T follicular helper cell (primary cell): ENCODE results near the gene CCDC38.
"Not testable (repeated sequence)": the region's sequence is repeated elsewhere in the genome, so short reads cannot be mapped to it uniquely, and the experiment has no call there.

Experiments
- DNase-seq: peaks from one replicate; pipeline ENCODE4 v3.0.0-alpha.2; 2020; ENCODE audit warnings: low read depth

CCDC38 gene

GRCh38 chr12:95882873-95883272, 59.5 kb downstream of the CCDC38 start:
- no peak for DNase-seq

DNA sequence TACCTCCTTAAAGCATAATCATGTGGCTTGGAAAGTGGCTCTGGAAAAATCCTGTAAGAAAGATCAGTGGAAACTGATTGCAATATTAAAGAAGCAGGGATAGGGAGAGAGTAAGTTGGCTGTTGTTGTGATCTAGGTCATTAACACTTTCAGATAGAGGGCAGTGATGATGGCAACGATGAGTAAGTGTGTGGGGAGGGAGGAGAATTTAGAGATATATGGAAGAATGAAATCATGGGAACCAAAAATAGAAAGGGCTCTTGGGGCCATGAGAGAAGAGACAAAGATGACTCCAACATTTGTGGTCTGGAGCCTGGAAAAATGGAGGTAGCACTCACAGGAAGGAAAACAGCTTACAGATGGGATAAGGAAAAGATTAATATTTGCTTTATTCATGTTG, 60.3 kb downstream of the CCDC38 start:
- no peak for DNase-seq

GRCh38 chr12:95881331-95881955, 61.0 kb downstream of the CCDC38 start:
- no peak for DNase-seq

GRCh38 chr12:95880895-95881294, 61.5 kb downstream of the CCDC38 start:
- DNase-seq: no peak

DNA sequence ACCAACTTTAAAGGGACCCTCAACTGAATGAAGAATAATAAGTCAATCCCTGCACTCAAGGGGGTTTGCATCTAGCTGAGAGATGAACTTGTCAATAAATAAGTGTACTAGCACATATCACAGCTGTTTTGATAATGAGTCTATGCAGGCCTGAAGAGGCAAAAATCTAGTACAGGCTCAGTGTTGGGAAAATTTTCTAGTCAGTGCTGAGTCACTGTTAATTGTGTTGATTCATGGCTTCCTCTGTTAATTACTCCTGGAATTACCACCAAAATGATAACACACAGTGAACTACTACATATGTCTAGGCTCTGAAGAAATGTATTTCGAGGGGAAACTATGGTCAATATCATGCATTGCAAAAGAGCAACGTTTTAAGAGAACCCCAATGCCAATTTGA, 64.8 kb downstream of the CCDC38 start:
- no peak for DNase-seq

DNA sequence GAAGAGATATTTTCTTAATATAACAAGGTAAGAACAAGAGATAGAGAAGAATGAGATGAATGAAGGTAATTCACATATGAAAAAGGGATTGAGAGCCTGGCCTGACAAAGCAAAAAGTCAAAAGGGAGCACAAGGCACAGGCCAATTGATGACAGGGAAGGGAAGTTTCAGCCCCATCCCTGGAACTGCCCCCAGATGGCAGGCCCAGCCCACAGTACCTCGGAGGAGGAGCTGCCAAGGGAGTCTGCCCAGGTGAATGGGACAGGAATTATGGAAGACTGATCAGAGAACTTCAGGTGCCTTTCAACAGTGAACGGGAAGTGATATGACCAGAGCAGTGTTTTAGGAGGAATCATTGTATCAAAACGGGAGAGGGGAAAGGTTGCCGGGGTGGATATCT, 68.0 kb downstream of the CCDC38 start:
- no peak for DNase-seq

- no peak for DNase-seq
Observed at GRCh38 chr12:95870897-95871296, 71.5 kb downstream of the CCDC38 start.

DNA sequence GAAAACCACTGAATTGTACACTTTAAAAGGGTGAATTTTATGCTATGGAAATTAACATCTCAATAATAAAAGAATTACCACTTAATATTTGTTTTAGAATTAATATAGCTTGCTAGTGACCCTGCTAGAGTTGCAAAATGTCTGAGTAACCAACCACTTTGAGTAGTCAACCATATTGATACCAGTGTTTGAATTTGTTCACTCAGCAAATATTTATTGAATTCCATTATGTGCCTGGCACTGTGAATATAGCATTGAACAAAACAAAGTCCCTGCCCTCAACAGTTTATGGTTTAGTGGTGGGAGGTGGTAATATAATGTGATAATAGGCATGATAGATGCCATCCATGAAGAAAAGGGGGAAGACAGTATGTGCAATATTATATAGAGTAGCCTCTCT, 79.1 kb downstream of the CCDC38 start:
- no peak for DNase-seq

DNA sequence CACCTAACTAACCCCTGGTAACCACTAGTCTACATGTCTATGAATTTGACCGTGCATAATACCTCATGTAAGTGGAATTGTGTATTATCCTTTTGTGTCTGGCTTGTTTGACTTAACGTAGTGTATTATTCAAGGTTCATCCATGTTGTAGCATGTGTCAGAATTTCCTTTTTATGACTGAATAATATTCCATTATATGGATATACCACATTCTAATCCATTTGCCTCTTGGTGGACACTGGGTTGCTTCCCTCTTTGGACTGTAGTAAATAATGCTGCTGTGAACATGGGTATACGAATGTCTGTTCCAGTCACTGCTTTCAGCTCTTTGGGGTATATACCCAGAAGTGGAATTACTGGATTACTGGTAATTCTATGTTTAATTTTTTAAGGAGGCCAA, 80.4 kb downstream of the CCDC38 start:
- DNase-seq: no peak

GRCh38 chr12:95859947-95860850, 82.2 kb downstream of the CCDC38 start:
- no peak for DNase-seq

GRCh38 chr12:95859344-95859816, 83.0 kb downstream of the CCDC38 start:
- no peak for DNase-seq

- DNase-seq: peak; percentile 90
Observed at GRCh38 chr12:95858451-95859343, 83.7 kb downstream of the CCDC38 start, which contains the start of gene SNRPF. Gene SNRPF (plus strand): TSS chr12:95858952. CDS start chr12:95859074, 122 bp downstream.

GRCh38 chr12:95857799-95858198, 84.6 kb downstream of the CCDC38 start:
- DNase-seq: no peak

DNA sequence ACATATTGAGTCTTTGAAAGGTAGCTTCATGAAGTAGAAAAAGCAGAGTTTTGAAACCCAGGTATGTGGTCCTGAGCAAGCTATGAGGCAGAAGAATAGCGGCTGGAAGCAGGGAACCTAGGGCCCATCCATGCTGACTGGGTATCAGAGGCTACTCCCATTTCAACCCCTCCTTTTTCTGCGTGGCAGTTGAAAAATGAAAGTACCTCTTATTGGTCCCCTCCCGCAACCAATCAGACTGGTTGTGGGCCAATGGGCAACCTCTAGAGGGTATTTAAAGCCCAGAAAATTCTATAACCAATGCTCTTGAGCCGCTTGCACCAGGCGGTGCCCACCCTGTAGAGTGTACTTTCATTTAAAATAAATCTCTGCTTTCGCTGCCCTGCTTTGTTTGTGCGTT, 85.3 kb downstream of the CCDC38 start:
- no peak for DNase-seq

DNA sequence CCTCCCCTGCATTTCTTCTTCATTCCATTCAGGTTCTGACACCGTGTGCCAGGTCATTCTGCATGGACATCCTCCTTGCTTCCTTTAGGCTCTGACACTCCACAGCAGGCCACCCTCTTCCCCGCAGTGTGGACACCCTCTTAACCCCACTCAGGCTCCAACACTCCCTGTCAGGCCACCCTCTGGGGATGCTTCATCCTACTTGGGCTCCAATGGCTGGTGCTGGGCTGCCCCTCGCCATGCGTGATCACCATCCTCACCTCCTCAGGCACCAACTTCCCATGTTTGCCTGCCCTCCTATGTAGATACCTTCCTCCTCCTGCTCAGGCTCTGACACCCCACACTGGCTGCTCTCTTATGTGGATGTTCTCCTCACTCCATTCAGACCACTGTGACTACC, 90.3 kb downstream of the CCDC38 start:
- no peak for DNase-seq

DNA sequence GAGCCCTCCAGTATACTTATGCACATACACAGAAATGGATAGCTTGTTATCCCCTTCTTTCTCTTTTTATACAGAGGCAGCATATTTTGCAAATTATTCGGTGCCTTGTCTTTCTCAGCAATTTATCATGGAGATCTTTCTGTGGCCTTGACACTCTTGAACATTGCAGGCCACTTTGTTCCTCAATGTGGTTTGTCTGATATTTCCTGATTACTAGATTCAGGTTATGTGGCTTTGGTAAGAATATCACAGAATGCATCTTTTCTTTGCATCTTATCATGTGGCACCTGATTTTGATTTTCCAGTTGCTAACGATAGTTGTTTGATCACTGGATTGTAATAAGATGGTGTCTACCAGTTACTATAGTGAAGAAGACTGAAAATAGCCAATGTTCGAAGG, 90.8 kb downstream of the CCDC38 start:
- DNase-seq: no peak

GRCh38 chr12:95848575-95849388, 93.6 kb downstream of the CCDC38 start:
- DNase-seq: no peak

- DNase-seq: not testable (repeated sequence)
Observed at GRCh38 chr12:95842426-95842825, 100.0 kb downstream of the CCDC38 start.

- DNase-seq: no peak
Observed at GRCh38 chr12:95838125-95838524, 104.3 kb downstream of the CCDC38 start.

GRCh38 chr12:95837240-95838038, 105.0 kb downstream of the CCDC38 start:
- DNase-seq: no peak
